ENCODE measurements around the gene MOB3B. TPM values are rescaled to one million over a fixed set of nuclear protein-coding genes. Genes with fewer than 3 reads are reported as not detected.

MOB3B gene
- 0.03 and 0.09 TPM in 2 replicates for total RNA-seq (2016; rRNA removed; fragmentation: Illumina TruSeq; extraction: Trizol)
- not detected in 2 replicates for total RNA-seq (2016; cell fraction: cytosol; rRNA removed; fragmentation: Illumina TruSeq; extraction: Trizol; ENCODE audit: low read depth)
- 0.06 TPM in 2 replicates for total RNA-seq (2016; cell fraction: insoluble cytoplasmic fraction; rRNA removed; fragmentation: Illumina TruSeq; extraction: Trizol)
- 0.03 and 0.09 TPM in 2 replicates for total RNA-seq (2016; cell fraction: membrane; rRNA removed; fragmentation: Illumina TruSeq; extraction: Trizol)
- total RNA-seq (2016; cell fraction: nucleus; rRNA removed; fragmentation: Illumina TruSeq; extraction: Trizol): not detected in 2 replicates
- 0.03 TPM in 2 replicates for polyA plus RNA-seq (2011; rRNA removed)
- 0.01 and 0.03 TPM in 2 replicates for polyA plus RNA-seq (2011; cell fraction: cytosol; rRNA removed)
- 0.03 and 0.07 TPM in 2 replicates for polyA plus RNA-seq (2011; cell fraction: nucleus; rRNA removed)
- 0.04 and 0.09 TPM in 2 replicates for polyA plus RNA-seq (2012)
- not detected in 2 replicates for polyA plus RNA-seq (2016; cell fraction: cytosol; fragmentation: Illumina TruSeq; extraction: Trizol; ENCODE audit: low read depth)
- polyA plus RNA-seq (2016; cell fraction: insoluble cytoplasmic fraction; fragmentation: Illumina TruSeq; extraction: Trizol; ENCODE audit: low read depth): 0.07 and 0.10 TPM in 2 replicates
- 0.03 TPM in 1 of 2 replicates, not detected in the other for polyA plus RNA-seq (2016; cell fraction: membrane; fragmentation: Illumina TruSeq; extraction: Trizol; ENCODE audit: low read depth)
- 0.11 TPM in 1 of 2 replicates, not detected in the other for polyA plus RNA-seq (2016; cell fraction: nucleus; fragmentation: Illumina TruSeq; extraction: Trizol; ENCODE audit: insufficient read depth, low read depth)
- 0.02 and 15.4 TPM in 2 replicates for polyA minus RNA-seq (2011; rRNA and poly(A)+ RNA removed; ENCODE audit: low replicate concordance)
- polyA minus RNA-seq (2011; cell fraction: cytosol; rRNA and poly(A)+ RNA removed): not detected in 2 replicates
- 0.12 TPM in 1 of 2 replicates, not detected in the other for polyA minus RNA-seq (2011; cell fraction: nucleus; rRNA and poly(A)+ RNA removed)
- Bru-seq, nascent RNA: percentile 17 among the genes with signal in this experiment
- BruChase-seq, experiment 1, labeled RNA remaining after a 6-hour chase: percentile 19 among the genes with signal in this experiment
- percentile 25 among the genes with signal in this experiment for BruChase-seq, experiment 2, labeled RNA remaining after a 2-hour chase
- long read RNA-seq, experiment 1: 0 reads
- long read RNA-seq, experiment 2: 0 reads

- in situ Hi-C loops (cut with HindIII; ENCODE audit: extremely low pct_ligation_motif_present, low pct_unique_long_range_greater_than_20kb) (loop anchor here (5.0 kb wide), 1 partner anchor 197 kb away; no protein-coding TSS in a partner anchor), intact Hi-C loops (cut with micrococcal nuclease; ENCODE audit: unreplicated experiment) (loop anchor here (1.0 kb wide), 1 partner anchor 196 kb away; no protein-coding TSS in a partner anchor)
- Histone ChIP-seq H3K9ac (ENCODE audit: insufficient read depth, low read depth, low read length) (0 out of 2 replicates have a peak within 1 kb of the TSS, but pooled peaks have one; percentile 2), H3K27ac (ENCODE audit: extremely low read length, insufficient read depth, low read length) (no peak within 1 kb of the TSS), H3K27me3 (ENCODE audit: control insufficient read depth in 1 of 2, insufficient read depth in 2 of 2, low read length in 2 of 2) (peaks cover 7 to 26% of the 10 kb centered on the region in 2 experiments; a peak in 3 of 5 replicates), H3K4me3 (replicated peaks in 1 of 3; ENCODE audit: insufficient read depth in 1 of 3, low read depth in 2 of 3, low read length in 3 of 3) (peak within 1 kb of the TSS; percentile 61 to 75 (median 61)), H3K36me3 (replicated peaks in 1 of 2; ENCODE audit: control insufficient read depth in 1 of 2, insufficient read depth in 2 of 2, low read length in 2 of 2) (no peaks in the 10 kb centered on the region), H3K4me1 (ENCODE audit: insufficient read depth, low read length) (peaks cover 9% of the 10 kb centered on the region), H3K9me3 (ENCODE audit: low read length) (no peaks in the 10 kb centered on the region), H4K20me1 (ENCODE audit: insufficient read depth, low read length) (no peaks in the 10 kb centered on the region), H3K79me2 (ENCODE audit: insufficient read depth, low read length) (no peaks in the 10 kb centered on the region), H2AFZ (ENCODE audit: low read length) (no peak within 1 kb of the TSS), H3K4me2 (ENCODE audit: low read depth, low read length) (peak within 1 kb of the TSS; percentile 88)
- ATAC-seq: peak; percentile 98
- POLR2A ChIA-PET: no interaction called here
- no TSS peak for BruUV-seq (replicated peaks)
- peak; percentile 31 for DNase-seq (ENCODE audit: low spot score)
- 18% methylated on average over 10 of the region's 74 CpGs for WGBS (ENCODE audit: low lambda C conversion rate)
- CTCF ChIA-PET (ENCODE audit: low intra/inter-chr PET ratio, low total read pairs): interaction anchor here (0.7 to 4.8 kb wide), 2 partner anchors 193 to 196 kb away, joined by 3 to 46 read pairs; no protein-coding TSS in a partner anchor
- FAIRE-seq: no peak
- peak; percentile 18; the same call in 1 of the 2 replicates for TF ChIP-seq ZFY (CRISPR knock-in tag; IDR thresholded peaks at IDR 0.05)
- no peak for TF ChIP-seq ZNF136 (CRISPR knock-in tag; IDR thresholded peaks at IDR 0.05; ENCODE audit: low read depth)
- TF ChIP-seq TFDP1 (CRISPR knock-in tag; IDR thresholded peaks at IDR 0.05; ENCODE audit: borderline replicate concordance): 0 out of 2 replicates have a peak, but pooled peaks have one; percentile 15
- no peak for TF ChIP-seq CHCHD3 (CRISPR knock-in tag; IDR thresholded peaks at IDR 0.05)
- no peak for TF ChIP-seq RFX3 (CRISPR knock-in tag; IDR thresholded peaks at IDR 0.05)
- TF ChIP-seq ZNF276 (CRISPR knock-in tag; IDR thresholded peaks at IDR 0.05; ENCODE audit: low read depth): no peak
- no peak for TF ChIP-seq RFX1 (IDR thresholded peaks at IDR 0.05)
- no peak for TF ChIP-seq ZFP36L1 (CRISPR knock-in tag; IDR thresholded peaks at IDR 0.05)
- TF ChIP-seq ZC3H13 (CRISPR knock-in tag; IDR thresholded peaks at IDR 0.05): no peak
- TF ChIP-seq ZNF747 (CRISPR knock-in tag; IDR thresholded peaks at IDR 0.05; ENCODE audit: borderline replicate concordance): no peak
- no peak for TF ChIP-seq ZUFSP (CRISPR knock-in tag; IDR thresholded peaks at IDR 0.05; ENCODE audit: borderline replicate concordance)
These were observed at the start of gene MOB3B for GRCh38 chr9:27529316-27530278. TSS of gene MOB3B (minus strand) at chr9:27529814. CDS start at chr9:27455550, 74,264 bp downstream.

All from HepG2 (cell line).